Measurements from ENCODE around the gene FOXE3. TPM values are rescaled to one million over a fixed set of nuclear protein-coding genes. Genes with fewer than 3 reads are reported as not detected.

FOXE3 gene
- total and polyA plus RNA-seq, 2 donors from 2014 or later: 0.19 TPM; not detected in 1

- Histone ChIP-seq H3K9ac (ENCODE audit: low read length in 3 of 3) (no peak overlapping the region), H3K4me1 (ENCODE audit: control insufficient read depth in 2 of 3, insufficient read depth in 2 of 3, low read depth in 1 of 3, low read length in 3 of 3) (peaks cover 0 to 3% (median 0%) of the 10 kb centered on the region in 3 donors), H3K36me3 (ENCODE audit: control insufficient read depth in 2 of 3, insufficient read depth in 3 of 3, low read length in 3 of 3) (no peaks in the 10 kb centered on the region), H3K4me3 (ENCODE audit: low read length in 3 of 3) (no peak overlapping the region), H3K27me3 (ENCODE audit: control insufficient read depth, insufficient read depth, low read length) (no peaks in the 10 kb centered on the region), H3K9me3 (ENCODE audit: control insufficient read depth in 2 of 3, insufficient read depth in 1 of 3, low read length in 3 of 3) (no peaks in the 10 kb centered on the region), H3K27ac (ENCODE audit: low read depth in 2 of 2, low read length in 2 of 2) (no peak overlapping the region)
- intact Hi-C loops (cut with DNase I): no loop called here
- DNase-seq (no peak), FAIRE-seq (no peak)
- TF ChIP-seq CTCF (IDR thresholded peaks at IDR 0.05; ENCODE audit: borderline replicate concordance, extremely low read depth, insufficient read depth): no peak
Observed at GRCh38 chr1:47390843-47391242, 25.2 kb upstream of the FOXE3 start.

- Histone ChIP-seq H3K4me3 (ENCODE audit: low read length in 3 of 3) (no peak overlapping the region), H3K9me3 (ENCODE audit: control insufficient read depth in 2 of 3, insufficient read depth in 1 of 3, low read length in 3 of 3) (no peaks in the 10 kb centered on the region), H3K36me3 (ENCODE audit: control insufficient read depth in 2 of 3, insufficient read depth in 3 of 3, low read length in 3 of 3) (no peaks in the 10 kb centered on the region), H3K27ac (ENCODE audit: low read depth in 2 of 2, low read length in 2 of 2) (no peak overlapping the region), H3K4me1 (ENCODE audit: control insufficient read depth in 2 of 3, insufficient read depth in 2 of 3, low read depth in 1 of 3, low read length in 3 of 3) (peaks cover 0 to 3% (median 0%) of the 10 kb centered on the region in 3 donors), H3K27me3 (ENCODE audit: control insufficient read depth, insufficient read depth, low read length) (no peaks in the 10 kb centered on the region), H3K9ac (ENCODE audit: low read length in 3 of 3) (no peak overlapping the region)
- no peak for TF ChIP-seq CTCF (IDR thresholded peaks at IDR 0.05; ENCODE audit: borderline replicate concordance, extremely low read depth, insufficient read depth)
- DNase-seq (no peak), FAIRE-seq (no peak)
- intact Hi-C loops (cut with DNase I): no loop called here
Observed at GRCh38 chr1:47393141-47393540, 22.9 kb upstream of the FOXE3 start.

GRCh38 chr1:47395433-47395832, 20.7 kb upstream of the FOXE3 start:
- DNase-seq (no peak), FAIRE-seq (no peak)
- H3K4me1 ChIP-seq (ENCODE audit: control insufficient read depth in 2 of 3, insufficient read depth in 2 of 3, low read depth in 1 of 3, low read length in 3 of 3): no peaks in the 10 kb centered on the region
- no peak overlapping the region for H3K27ac ChIP-seq (ENCODE audit: low read depth in 2 of 2, low read length in 2 of 2)
- H3K9me3 ChIP-seq (ENCODE audit: control insufficient read depth in 2 of 3, insufficient read depth in 1 of 3, low read length in 3 of 3): no peaks in the 10 kb centered on the region
- no peak for TF ChIP-seq CTCF (IDR thresholded peaks at IDR 0.05; ENCODE audit: borderline replicate concordance, extremely low read depth, insufficient read depth)
- H3K9ac ChIP-seq (ENCODE audit: low read length in 3 of 3): no peak overlapping the region
- H3K36me3 ChIP-seq (ENCODE audit: control insufficient read depth in 2 of 3, insufficient read depth in 3 of 3, low read length in 3 of 3): no peaks in the 10 kb centered on the region
- H3K4me3 ChIP-seq (ENCODE audit: low read length in 3 of 3): no peak overlapping the region
- intact Hi-C loops (cut with DNase I): no loop called here
- H3K27me3 ChIP-seq (ENCODE audit: control insufficient read depth, insufficient read depth, low read length): no peaks in the 10 kb centered on the region

GRCh38 chr1:47396671-47397196, 19.4 kb upstream of the FOXE3 start:
- no peak for TF ChIP-seq CTCF (IDR thresholded peaks at IDR 0.05; ENCODE audit: borderline replicate concordance, extremely low read depth, insufficient read depth)
- Histone ChIP-seq H3K4me3 (ENCODE audit: low read length in 3 of 3) (no peak overlapping the region), H3K4me1 (ENCODE audit: control insufficient read depth in 2 of 3, insufficient read depth in 2 of 3, low read depth in 1 of 3, low read length in 3 of 3) (no peaks in the 10 kb centered on the region), H3K36me3 (ENCODE audit: control insufficient read depth in 2 of 3, insufficient read depth in 3 of 3, low read length in 3 of 3) (no peaks in the 10 kb centered on the region), H3K27me3 (ENCODE audit: control insufficient read depth, insufficient read depth, low read length) (no peaks in the 10 kb centered on the region), H3K9ac (ENCODE audit: low read length in 3 of 3) (no peak overlapping the region), H3K27ac (ENCODE audit: low read depth in 2 of 2, low read length in 2 of 2) (no peak overlapping the region), H3K9me3 (ENCODE audit: control insufficient read depth in 2 of 3, insufficient read depth in 1 of 3, low read length in 3 of 3) (no peaks in the 10 kb centered on the region)
- intact Hi-C loops (cut with DNase I): no loop called here
- DNase-seq (no peak), FAIRE-seq (no peak)

All from kidney (tissue), 14 donors.